Measurements from ENCODE around the gene C5orf63.
"Not testable (repeated sequence)": the region's sequence is repeated elsewhere in the genome, so short reads cannot be mapped to it uniquely, and the experiment has no call there.

- TF ChIP-seq CTCF (IDR thresholded peaks at IDR 0.05; ENCODE audit: low read depth, low read length); EZH2phosphoT487 (IDR thresholded peaks at IDR 0.05; ENCODE audit: low read depth): not testable (repeated sequence)
Observed at GRCh38 chr5:127016722-127017121, 56.6 kb downstream of the C5orf63 start.

Measured in OCI-LY3 (cell line).